HG03558 (cell line): ENCODE data around the gene CSE1L.
"Not testable (repeated sequence)": the region's sequence is repeated elsewhere in the genome, so short reads cannot be mapped to it uniquely, and the experiment has no call there.

ENCODE experiments used
- ATAC-seq: cut with Tn5 transposase; IDR thresholded peaks from one replicate; pipeline ENCODE4 v1.9.1; 2021; ENCODE audit warnings: moderate number of reproducible peaks; ENCODE audit not compliant: unreplicated experiment; ENCODE audit errors: extremely low read depth

CSE1L gene

GRCh38 chr20:49118307-49118706, 72.2 kb downstream of the CSE1L start:
- ATAC-seq, result no peak

GRCh38 chr20:49119988-49120387, 73.9 kb downstream of the CSE1L start:
- no peak for ATAC-seq

- no peak for ATAC-seq
Measured at GRCh38 chr20:49122920-49123319, 76.8 kb downstream of the CSE1L start.

- ATAC-seq, result no peak
Measured at GRCh38 chr20:49123982-49124381, 77.9 kb downstream of the CSE1L start.

GRCh38 chr20:49132995-49133478, 86.9 kb downstream of the CSE1L start:
- no peak for ATAC-seq

- ATAC-seq, result no peak
Measured at GRCh38 chr20:49133571-49133970, 87.5 kb downstream of the CSE1L start.

GRCh38 chr20:49134797-49135196, 88.7 kb downstream of the CSE1L start:
- not testable (repeated sequence) for ATAC-seq

- no peak for ATAC-seq
Measured at GRCh38 chr20:49136817-49137571, 90.9 kb downstream of the CSE1L start.

GRCh38 chr20:49138431-49138830, 92.3 kb downstream of the CSE1L start:
- ATAC-seq, result no peak

- no peak for ATAC-seq
Measured at GRCh38 chr20:49140411-49140810, 94.3 kb downstream of the CSE1L start.

GRCh38 chr20:49140834-49141233, 94.7 kb downstream of the CSE1L start:
- ATAC-seq, result no peak
